Adipose tissue (tissue), 3 donors: Measurements from ENCODE around the gene CDKN2D. TPM values are rescaled to one million over a fixed set of nuclear protein-coding genes. Genes with fewer than 3 reads are reported as not detected.
"Not testable (repeated sequence)": the region's sequence is repeated elsewhere in the genome, so short reads cannot be mapped to it uniquely, and the experiment has no call there.

ENCODE experiments used
- H3K27ac ChIP-seq: one replicate; pipeline ENCODE4 v1.5.1; 2013; ENCODE audit warnings: low read depth, low read length
- WGBS, 3 donors: extraction: QIAGEN DNeasy Blood & Tissue Kit; methylation state at CpG; one replicate each; pipeline ENCODE4 v1.1.7; 2013; 5-methylcytosine and 5-hydroxymethylcytosine counted together
- polyA plus RNA-seq, 3 donors: library from polyadenylated mRNA; stranded (reverse); fragments of 200-250 nt; gene quantifications; one replicate each; pipeline ENCODE4 v1.2.3, GENCODE V29; 2013
- donor health status: healthy with polysubstance abuse.
- donor health status: Bipolar disorder and iron deficiency.
- donor health status: healthy.

CDKN2D gene
- polyA plus RNA-seq, 3 donors = 6.3 to 24.3 (median 22.2) TPM

DNA sequence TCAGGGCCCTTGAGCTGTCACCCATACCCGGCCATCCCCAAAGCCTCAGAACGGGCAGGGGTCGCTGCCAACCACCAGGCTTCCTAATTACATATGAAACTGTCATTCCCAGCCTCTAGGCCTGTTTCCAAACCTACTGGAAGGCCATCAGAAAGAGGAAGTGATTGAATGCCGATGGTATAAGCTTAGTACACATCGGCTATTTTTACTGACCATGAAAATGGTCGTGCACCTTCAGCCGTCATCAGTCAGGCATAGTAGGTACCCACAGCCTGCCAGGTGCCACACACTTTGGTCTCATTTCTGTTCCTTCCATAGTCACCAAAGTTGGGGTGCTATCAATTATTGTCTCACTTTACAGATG, 13.2 kb downstream of the CDKN2D start:
- 55 to 76% (median 65%) methylated on average over 7 of the region's 7 CpGs for WGBS, 3 donors
- H3K27ac ChIP-seq = no peak overlapping the region

DNA sequence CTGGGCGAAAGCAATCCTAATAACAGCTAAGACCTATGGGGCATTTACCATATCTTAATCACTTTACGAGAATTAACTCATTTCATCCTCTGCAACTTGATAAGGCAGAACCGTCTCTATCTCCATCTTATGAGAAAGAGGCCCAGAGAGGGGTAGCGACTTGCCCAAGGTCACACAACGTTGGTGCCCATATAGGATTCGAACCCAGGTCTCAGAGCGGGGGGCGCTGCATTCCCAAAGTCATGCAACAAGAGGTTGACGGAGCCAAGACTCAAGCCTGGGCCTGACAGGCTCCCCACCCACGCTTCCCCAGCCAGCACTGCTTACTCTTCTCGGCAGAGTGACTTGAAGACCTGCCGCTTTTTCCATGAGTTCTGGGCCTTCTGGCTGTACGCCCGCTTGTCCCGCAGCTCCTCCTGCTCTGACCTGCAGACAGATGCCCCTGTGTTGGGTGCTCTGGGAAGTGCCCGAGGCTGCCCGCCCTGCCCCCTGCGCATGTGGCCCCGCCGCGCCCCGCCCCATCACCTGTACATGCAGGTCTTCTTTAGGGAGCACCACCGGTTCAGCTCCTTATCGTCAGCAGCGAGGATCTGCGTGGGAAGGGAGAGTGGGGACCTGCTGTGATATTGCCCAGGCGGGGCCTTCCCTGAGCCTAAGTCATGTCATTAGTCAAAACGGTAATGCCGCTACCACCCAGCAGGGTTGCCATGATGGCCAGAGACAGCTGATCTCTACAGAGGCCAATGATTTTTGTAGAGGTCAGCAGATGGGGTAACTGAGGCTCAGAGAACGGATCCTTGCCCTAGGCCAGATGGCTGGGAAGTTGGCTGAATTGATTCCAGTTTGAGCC, 13.8 kb downstream of the CDKN2D start:
- H3K27ac ChIP-seq = no peak overlapping the region
- WGBS, 3 donors = 77 to 87% (median 84%) methylated on average over 30 of the region's 30 CpGs

DNA sequence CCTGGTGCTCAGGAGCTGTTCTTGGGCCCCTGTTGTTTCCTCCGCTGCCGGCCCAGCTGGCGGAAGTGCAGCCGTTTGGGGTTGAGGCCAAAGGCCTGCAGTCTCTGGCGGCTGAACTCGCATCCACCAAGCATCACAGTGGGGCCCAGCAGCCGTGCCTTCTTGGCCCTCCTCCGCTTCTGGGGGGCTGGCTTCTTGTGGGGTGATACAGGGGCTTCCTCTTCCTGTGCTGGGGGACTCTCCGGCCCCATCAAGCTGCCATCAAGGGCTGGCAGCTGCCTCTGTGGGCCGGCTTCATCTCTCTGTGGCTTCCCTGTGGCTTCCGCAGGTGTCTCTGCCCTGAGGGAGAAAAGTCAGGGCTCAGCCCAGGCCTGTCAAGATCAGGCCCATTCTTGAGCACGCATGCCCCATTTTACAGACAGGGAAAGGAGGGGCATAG, 14.8 kb downstream of the CDKN2D start:
- no peak overlapping the region for H3K27ac ChIP-seq
- WGBS, 3 donors = 41 to 62% (median 50%) methylated on average over 12 of the region's 12 CpGs

DNA sequence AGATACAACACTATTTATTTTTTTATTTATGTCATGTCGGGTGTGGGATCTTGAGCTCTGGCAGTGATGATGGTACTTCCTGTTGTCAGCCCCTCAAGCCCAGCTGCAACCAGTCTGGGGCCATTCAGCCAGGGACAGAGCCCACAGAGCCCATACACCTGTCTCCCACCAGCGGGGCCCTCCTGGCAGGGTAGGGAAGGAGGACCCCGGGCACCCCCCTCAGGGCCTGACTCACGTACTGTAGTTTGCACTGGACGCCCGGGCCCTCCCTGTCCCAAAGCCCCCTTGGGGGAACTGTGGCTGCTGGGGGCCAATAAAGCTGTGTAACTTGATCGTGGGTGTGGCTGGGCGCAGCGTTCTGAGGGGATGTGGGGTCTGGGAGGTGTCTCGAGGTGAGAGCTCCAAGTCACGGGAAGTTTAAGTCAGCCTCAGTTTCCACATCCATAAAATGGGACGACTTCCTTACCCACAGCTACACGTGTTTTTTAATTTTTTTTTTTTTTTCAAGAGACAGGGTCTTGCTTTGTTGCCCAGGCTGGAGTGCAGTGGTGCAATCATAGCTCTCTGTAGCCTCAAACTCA, 15.6 kb downstream of the CDKN2D start:
- H3K27ac ChIP-seq = no peak overlapping the region
- WGBS, 3 donors = 64 to 80% (median 68%) methylated on average over 13 of the region's 13 CpGs

DNA sequence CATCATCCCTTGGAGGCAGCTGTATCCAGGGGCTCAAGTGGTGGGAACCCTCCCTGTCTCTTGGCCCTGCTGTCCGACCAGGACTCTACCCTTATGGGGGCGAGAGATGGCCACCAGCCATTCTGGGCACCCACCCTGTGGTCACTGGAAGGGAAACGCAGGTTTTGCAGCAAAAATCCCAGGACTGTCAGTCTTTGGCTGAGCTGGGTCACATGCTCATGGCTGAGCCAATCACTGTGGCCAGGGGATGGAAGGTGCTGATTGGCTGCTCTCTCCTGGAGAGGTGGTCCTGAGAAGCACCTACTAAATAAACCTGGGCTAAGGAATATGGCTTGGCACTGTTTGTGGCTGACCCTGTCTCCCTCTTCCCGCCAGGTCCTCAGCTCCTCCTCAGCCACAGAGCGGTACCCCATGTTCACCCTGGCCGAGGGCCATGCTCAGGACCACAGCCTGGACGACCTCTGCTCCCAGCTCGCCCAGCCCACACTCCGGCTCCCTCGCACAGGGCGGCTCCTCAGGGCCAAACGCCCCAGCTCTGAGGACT, 16.2 kb downstream of the CDKN2D start:
- 78 to 87% (median 79%) methylated on average over 12 of the region's 12 CpGs for WGBS, 3 donors
- no peak overlapping the region for H3K27ac ChIP-seq

DNA sequence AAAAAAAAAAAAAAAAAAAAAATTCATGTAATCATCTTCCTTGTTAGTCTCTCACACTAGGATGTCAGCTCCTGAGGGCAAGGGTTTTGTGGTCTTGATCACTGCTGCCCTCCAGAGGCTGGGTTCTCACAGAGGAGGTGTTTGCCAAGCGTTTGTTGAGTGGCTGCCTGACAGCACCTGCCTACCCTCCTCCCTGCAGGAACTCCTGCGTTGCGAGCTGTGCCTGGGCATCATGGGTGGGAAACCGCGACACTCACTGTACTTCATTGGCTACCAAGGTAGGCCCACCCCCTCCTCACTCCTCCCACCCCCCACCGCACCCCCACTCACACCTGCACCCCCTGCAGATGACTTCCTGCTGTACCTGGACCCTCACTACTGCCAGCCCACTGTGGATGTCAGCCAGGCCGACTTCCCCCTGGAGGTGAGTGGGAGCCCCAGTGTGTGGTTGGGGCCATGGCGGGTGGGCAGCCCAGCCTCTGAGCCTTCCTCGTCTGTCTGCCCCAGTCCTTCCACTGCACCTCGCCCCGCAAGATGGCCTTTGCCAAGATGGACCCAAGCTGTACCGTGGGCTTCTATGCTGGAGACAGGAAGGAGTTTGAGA, 17.0 kb downstream of the CDKN2D start:
- no peak overlapping the region for H3K27ac ChIP-seq
- 83 to 97% (median 83%) methylated on average over 12 of the region's 12 CpGs for WGBS, 3 donors

DNA sequence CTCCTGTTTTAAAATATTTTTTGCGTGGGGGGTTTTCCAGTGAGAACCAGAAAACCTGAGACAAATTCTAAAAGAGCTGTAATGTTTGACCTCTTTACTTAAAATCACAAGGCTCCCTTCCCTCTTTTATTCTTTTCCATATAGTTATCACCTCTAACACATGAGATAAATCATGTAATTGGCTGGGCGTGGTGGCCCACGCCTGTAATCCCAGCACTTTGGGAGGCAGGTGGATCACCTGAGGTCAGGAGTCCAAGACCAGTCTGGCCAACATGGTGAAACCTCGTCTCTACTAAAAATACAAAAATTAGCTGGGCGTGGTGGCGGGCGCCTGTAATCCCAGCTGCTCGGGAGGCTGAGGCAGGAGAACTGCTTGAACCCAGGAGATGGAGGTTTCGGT, 17.8 kb downstream of the CDKN2D start:
- not testable (repeated sequence) for H3K27ac ChIP-seq
- WGBS, 3 donors = 93 to 96% (median 96%) methylated on average over 9 of the region's 9 CpGs

DNA sequence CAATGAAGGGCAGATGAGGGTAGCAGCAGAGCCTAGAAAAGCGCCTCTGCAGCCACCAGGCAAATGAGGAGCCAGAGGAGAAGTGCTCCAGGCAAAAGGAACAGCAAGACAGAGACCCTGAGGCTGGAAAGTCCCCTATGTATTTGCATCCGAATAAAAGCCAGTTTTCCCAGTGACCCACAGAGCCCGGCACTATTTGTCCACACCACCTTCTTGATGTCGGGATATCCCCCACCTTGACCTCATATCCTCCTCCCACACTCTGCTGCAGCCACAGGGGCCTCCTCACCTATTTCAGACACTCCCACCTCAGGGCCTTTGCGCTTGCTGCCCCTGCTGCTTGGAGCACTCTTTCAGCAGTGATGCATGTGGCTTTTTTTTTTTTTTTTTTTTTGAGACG, 18.4 kb downstream of the CDKN2D start:
- 95 to 98% (median 96%) methylated on average over 5 to 6 of the region's 6 CpGs for WGBS, 3 donors
- no peak overlapping the region for H3K27ac ChIP-seq

DNA sequence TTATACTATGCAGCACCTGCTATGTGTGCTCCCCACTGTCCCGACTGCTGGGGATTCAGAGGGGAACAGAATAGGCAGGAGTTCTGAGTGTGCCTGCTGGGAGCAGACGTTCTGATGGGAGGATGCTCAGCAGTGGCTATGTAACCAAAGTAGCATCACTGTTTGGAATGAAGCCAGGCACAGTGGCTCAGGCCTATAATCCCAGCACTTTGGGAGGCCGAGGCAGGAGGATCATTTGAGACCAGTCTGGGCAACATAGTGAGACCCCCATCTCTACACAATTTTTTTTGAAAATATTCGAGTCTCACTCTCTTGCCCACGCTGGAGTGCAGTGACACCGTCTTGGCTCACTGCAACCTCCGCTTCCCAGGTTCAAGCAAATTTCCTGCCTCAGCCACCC, 19.0 kb downstream of the CDKN2D start:
- H3K27ac ChIP-seq = no peak overlapping the region
- WGBS, 3 donors = 89 to 91% (median 90%) methylated on average over 7 of the region's 7 CpGs

DNA sequence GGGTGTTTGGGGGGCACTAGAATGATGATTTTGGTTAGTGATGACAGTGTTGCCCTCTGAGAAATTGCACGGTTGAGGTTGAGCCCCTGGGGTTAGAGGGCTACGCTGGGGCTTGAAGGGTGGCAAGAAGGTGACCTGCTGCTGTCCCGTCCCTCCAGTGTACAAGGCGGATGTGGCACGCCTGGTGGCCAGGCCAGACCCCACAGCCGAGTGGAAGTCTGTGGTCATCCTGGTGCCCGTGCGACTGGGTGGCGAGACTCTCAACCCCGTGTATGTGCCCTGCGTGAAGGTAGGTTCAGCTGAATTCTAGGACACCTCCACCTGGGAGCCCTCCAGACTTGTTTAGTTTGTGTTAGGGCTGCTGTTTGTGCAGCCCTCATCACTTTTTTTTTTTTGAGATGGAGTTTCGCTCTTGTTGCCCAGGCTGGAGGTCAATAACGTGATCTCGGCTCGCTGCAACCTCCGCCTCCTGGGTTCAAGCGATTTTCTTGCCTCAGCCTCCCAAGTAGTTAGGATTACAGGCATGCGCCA, 20.0 kb downstream of the CDKN2D start:
- 94 to 97% (median 97%) methylated on average over 18 of the region's 18 CpGs for WGBS, 3 donors
- no peak overlapping the region for H3K27ac ChIP-seq

DNA sequence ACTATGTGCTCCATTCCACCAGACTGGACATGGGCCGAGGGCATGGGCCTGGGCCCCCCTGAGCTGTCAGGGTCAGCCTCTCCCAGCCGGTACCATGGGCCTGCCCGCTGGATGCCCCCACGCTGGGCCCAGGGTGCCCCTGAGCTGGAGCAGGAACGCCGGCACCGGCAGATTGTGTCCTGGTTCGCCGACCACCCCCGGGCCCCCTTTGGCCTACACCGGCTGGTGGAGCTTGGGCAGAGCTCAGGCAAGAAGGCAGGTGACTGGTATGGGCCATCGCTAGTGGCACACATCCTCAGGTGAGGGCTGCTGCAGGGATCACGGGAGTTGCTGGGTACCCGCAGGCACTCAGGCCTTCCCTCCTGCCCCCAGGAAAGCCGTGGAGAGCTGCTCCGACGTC, 22.0 kb downstream of the CDKN2D start:
- WGBS, 3 donors = 92 to 93% (median 93%) methylated on average over 15 to 17 of the region's 17 CpGs
- no peak overlapping the region for H3K27ac ChIP-seq

DNA sequence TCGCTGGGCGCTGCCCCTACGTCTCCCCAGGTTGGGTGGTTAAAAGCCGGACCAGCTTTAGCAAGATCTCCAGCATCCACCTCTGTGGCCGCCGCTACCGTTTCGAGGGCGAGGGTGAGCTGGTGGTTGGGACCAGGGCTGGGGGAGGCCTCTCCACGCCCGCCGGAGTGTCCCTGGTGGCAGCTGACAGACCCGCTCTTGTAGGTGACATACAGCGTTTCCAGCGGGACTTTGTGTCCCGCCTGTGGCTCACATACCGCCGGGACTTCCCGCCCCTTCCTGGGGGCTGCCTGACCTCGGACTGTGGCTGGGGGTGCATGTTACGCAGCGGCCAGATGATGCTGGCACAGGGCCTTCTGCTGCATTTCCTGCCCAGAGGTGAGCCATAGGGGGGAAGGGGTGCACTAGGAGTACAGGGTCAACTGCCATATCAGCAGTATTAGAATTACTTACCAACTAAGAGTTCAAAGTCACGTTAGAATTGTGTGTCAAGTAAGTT, 24.0 kb downstream of the CDKN2D start:
- H3K27ac ChIP-seq = no peak overlapping the region
- 38 to 48% (median 44%) methylated on average over 21 to 23 of the region's 23 CpGs for WGBS, 3 donors

DNA sequence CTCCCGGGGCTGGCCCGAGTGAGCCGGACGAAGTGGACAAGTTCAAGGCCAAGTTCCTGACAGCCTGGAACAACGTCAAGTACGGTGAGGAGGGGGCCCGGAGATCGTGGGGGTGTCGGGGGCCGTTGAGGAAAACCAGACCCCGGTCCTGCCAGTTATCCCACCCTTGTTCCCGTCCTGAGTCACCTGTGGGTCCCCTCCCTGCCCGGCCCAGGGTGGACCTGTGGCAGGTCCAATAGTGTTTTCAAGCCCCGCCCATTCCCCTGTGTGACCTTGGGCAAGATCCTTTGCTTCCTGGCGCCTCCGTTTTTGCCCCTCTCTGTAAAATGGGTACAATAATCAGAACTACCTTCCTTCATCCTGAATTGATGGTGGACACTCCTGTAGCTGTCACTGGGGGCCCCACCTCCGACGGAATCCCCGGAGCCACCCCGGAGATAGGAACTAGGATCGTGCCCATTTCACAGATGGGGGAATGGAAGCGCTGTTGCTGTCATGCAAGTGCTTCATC, 24.5 kb downstream of the CDKN2D start:
- no peak overlapping the region for H3K27ac ChIP-seq
- 18 to 20% (median 19%) methylated on average over 22 of the region's 22 CpGs for WGBS, 3 donors

DNA sequence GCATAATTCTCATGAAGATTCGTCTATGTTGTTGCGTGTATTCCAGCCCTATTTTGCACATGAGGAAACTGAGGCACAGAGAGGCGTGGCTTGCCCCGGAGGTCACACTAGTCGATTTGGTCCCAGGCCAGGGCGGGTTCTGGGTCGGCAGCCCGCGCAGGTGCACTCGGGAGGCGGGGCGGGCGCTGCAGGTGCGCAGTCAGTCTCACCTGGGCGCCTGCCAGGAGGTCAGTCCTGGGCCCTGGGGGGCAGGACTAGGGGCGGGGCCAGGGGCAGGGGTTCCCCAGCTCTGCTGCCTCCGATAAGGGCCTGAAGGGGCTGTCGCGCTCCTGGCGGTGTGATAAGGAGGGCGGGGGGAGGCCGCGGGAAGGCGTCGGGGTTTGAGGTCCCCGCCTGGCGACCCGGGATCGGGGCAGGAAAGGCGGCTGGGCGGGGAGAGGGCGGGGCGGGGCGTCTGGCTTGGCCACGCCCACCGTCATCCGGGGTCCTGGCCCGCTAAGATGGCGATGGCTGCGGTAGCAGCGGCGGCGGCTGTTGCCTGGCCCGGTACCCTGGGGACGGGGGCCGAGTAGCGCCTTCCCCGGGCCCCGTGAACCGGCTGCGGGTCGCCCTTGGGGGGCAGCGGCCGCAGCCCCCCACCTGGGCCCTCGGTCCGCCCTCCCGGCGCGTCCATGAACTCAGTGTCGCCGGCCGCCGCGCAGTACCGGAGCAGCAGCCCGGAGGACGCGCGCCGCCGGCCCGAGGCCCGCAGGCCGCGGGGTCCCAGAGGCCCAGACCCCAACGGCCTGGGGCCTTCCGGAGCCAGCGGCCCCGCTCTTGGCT, 25.1 kb downstream of the CDKN2D start, which contains the start of gene ATG4D:
ATG4D (plus strand) TSS at position 485 of the 822 bp plus-strand sequence; CDS start at position 672, 187 bp downstream.
- 0 to 1% (median 1%) methylated on average over 56 to 79 of the region's 79 CpGs for WGBS, 3 donors
- H3K27ac ChIP-seq = no peak within 1 kb of the TSS

DNA sequence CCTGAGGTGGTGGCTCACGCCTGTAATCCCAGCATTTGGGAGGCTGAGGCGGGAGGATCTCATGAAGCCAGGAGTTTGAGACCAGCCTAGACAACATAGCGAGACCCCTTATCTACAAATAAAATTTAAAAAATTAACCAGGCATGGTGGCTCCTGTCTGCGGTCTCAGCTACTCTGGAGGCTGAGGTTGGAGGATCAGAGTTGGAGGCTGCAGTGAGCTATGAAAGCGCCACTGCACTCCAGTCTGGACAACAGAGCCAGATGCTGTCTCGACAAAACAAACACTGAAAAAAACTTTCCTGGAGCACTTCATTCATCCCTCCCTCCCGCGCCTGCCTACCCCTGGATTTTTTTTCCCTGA, 25.7 kb downstream of the CDKN2D start:
- 47 to 57% (median 56%) methylated on average over 8 of the region's 8 CpGs for WGBS, 3 donors
- H3K27ac ChIP-seq = no peak overlapping the region

DNA sequence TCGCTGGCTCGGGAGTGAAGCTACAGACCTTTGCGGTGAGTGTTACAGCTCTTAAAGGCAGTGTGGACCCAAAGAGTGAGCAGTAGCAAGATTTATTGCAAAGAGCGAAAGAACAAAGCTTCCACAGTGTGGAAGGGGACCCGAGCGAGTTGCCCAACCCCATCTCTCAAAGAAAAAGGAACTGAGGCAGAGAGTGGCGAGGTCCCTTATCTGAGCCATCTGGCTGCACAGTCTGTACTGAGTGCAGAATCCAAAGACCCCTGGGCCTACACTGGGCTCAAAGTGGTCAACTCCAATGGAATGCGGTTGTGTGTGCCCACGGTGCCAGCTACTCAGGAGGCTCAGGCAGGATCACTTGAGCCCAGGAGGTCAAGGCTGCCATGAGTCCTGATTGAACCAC, 29.8 kb downstream of the CDKN2D start:
- not testable (repeated sequence) for H3K27ac ChIP-seq
- 49 to 74% (median 57%) methylated on average over 8 to 9 of the region's 9 CpGs for WGBS, 3 donors

DNA sequence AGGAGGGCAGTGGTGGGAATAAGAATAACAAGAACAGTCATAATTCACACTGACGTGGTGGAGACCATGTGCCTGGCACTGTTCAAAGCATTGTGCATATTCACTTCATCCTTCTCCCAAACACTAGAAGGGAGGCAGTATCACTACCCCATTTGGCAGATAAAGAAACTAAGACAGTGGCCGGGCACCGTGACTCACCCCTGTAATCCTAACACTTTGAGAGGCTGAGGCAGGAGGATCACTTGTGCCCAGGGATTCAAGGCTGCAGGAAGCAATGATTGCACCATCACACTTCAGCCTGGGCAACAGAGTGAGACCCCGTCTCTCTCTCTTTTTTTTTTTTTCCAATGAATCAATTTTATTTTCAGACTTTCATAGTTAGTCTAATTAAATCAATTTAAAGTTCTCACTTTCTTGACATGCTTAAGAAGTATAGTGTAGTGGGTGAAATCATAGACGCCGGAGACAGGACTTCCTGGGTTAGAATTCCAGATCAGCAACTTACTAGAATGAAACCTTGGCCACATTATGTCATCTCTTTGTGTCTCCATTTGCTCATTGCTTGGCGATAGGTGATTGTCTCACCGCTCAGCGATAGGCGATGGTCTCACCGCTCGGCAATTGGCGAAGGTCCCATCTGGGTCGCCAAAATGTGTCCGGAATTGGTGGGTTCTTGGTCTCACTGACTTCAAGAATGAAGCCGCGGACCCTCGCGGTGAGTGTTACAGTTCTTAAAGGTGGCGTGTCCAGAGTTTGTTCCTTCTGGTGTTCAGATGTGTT, 30.4 kb downstream of the CDKN2D start:
- 58 to 76% (median 69%) methylated on average over 20 of the region's 20 CpGs for WGBS, 3 donors
- H3K27ac ChIP-seq = no peak overlapping the region
